Measurements from ENCODE around the gene GATC.

DNA sequence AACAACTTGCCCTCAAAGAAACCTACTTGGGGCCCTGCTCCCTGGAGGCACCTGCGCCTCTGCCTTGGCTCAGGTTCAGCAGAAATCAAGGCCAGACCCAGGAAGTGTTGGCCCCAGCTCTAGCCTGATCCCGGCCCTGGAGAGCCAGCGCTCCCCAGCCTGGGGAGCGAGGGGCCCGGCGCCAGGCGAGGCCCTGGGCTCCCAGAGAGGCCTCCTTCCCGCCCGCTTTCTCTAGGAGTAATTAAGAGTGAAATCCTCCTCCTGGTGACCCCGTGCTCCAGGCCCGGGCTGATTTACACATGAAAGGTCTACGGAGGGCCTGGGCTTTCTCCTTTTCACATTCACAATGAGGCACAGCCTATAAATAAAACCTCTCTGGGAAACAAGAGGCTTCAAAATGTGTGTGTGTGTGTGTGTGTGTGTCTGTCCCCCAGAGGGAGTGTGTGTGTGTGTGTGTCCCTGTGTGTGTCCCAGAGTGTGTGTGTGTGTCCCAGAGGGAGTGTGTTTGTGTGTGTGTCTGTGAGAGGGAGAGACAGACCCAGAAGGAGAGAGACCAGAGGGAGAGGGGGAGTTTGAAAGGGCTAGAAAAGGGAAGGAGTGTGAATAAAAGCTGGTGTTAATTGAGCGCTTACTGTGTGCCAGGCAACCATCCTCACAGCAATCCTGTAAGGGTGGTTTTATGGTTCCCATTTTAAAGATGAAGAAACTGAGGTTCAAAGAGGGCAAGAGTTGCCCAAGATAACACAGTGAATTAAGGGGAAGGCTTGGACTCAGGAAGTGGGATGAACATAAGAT lies 32.1 kb upstream of the GATC start:
- peak in 1 of 3 donors; percentile 47 for TF ChIP-seq POLR2A (IDR thresholded peaks at IDR 0.05)
- TF ChIP-seq, protein P1, sequence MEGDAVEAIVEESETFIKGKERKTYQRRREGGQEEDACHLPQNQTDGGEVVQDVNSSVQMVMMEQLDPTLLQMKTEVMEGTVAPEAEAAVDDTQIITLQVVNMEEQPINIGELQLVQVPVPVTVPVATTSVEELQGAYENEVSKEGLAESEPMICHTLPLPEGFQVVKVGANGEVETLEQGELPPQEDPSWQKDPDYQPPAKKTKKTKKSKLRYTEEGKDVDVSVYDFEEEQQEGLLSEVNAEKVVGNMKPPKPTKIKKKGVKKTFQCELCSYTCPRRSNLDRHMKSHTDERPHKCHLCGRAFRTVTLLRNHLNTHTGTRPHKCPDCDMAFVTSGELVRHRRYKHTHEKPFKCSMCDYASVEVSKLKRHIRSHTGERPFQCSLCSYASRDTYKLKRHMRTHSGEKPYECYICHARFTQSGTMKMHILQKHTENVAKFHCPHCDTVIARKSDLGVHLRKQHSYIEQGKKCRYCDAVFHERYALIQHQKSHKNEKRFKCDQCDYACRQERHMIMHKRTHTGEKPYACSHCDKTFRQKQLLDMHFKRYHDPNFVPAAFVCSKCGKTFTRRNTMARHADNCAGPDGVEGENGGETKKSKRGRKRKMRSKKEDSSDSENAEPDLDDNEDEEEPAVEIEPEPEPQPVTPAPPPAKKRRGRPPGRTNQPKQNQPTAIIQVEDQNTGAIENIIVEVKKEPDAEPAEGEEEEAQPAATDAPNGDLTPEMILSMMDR (IDR thresholded peaks at IDR 0.05) = no peak

Data from body of pancreas (tissue), 4 donors.